PFSK-1 (cell line): ENCODE measurements around the gene PSORS1C2.

Experiments
- REST ChIP-seq, 2 experiments: IDR thresholded peaks; 2 replicates each; pipeline versions ENCODE4 v1.6.1 to v1.8.0; 2011 to 2012; ENCODE audit warnings: low read depth in 2 of 2, low read length in 2 of 2, control low read depth in 1 of 2, inconsistent platforms in 1 of 2, mild to moderate bottlenecking in 1 of 2, moderate library complexity in 1 of 2; ENCODE audit not compliant: insufficient read depth in 1 of 2
- SIN3A ChIP-seq: IDR thresholded peaks from 2 replicates; pipeline ENCODE4 v1.6.1; 2012; ENCODE audit warnings: mild to moderate bottlenecking, low read length, moderate library complexity, borderline replicate concordance; ENCODE audit not compliant: insufficient read depth
- TAF1 ChIP-seq: IDR thresholded peaks from 2 replicates; pipeline ENCODE4 v1.6.1; 2012; ENCODE audit warnings: low read length, control low read depth, borderline replicate concordance; ENCODE audit not compliant: insufficient read depth

DNA sequence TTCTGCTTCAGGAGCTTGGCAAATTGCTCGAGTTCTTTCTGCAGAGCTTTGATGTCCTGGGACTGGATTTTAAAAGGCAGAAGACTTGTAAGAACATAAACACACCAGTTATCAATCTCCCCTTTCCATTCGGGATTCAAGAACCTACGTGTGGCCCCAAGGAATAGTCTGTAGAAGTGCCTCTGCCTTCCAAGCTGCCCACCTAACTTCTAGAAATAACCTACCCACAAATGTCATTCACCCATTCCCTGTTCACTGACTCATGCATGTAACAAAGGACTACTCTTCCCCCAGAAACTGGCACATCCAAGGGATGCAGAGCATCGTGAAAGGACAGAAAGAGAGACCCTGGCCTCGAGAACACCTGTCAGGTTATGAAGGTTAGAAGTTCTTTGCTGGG lies 27.1 kb upstream of the PSORS1C2 start:
- no peak for TF ChIP-seq REST (IDR thresholded peaks at IDR 0.05; ENCODE audit: insufficient read depth in 1 of 2, low read depth in 2 of 2, low read length in 2 of 2)
- no peak for TF ChIP-seq SIN3A
- no peak for TF ChIP-seq TAF1
